ENCODE results near the gene RTL1.

RTL1 gene

GRCh38 chr14:100882026-100882967, 21.2 kb downstream of the RTL1 start:
- no peak for DNase-seq (ENCODE audit: low read depth in 2 of 2)

DNA sequence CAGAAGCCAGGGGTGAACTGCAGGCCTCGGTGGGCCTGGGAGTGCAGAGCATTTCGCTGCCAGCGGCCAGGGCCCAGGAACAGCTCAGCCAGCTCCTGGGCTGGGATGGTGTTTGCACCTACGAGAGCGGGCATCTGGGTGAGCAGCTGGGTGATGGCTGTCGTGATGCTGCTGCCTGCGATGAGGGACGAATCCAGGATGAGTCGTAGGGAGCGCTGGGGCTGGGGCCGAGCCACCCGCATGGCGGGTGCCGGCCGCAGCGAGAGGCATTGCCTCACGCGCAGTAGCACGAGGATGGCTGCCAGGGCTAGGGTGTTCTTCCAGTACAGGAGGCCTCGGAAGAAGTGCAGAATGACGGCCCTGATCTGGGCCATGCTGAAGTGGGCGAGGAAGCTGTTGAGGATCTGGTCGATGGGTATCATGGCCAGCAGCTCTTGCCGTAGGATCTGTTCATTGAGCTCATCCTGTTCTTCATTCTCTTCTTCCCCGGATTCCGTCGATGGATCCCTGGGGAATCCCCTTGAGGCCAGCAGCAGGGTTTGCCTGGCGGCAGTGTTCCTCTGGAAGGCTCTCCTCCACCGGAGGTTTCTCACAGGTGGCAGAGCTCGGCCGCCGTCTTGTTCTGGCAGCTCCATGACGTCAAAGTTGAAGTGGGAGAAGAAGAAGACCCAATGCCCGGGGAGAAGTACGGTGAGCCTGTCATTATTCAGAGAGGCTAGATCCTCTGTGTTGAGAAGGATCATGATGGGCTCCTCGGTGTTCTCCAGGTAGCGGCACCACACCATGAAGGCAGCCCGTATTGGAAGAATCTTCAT, 22.1 kb downstream of the RTL1 start:
- no peak for DNase-seq (ENCODE audit: low read depth in 2 of 2)

- no peak for DNase-seq (ENCODE audit: low read depth in 2 of 2)
Measured at GRCh38 chr14:100880271-100881101, 23.0 kb downstream of the RTL1 start.

- DNase-seq (ENCODE audit: low read depth in 2 of 2) = no peak
Measured at GRCh38 chr14:100879782-100880181, 23.7 kb downstream of the RTL1 start.

GRCh38 chr14:100879194-100879593, 24.3 kb downstream of the RTL1 start:
- no peak for DNase-seq (ENCODE audit: low read depth in 2 of 2)

GRCh38 chr14:100878271-100879146, 25.0 kb downstream of the RTL1 start:
- DNase-seq (ENCODE audit: low read depth in 2 of 2) = no peak

DNA sequence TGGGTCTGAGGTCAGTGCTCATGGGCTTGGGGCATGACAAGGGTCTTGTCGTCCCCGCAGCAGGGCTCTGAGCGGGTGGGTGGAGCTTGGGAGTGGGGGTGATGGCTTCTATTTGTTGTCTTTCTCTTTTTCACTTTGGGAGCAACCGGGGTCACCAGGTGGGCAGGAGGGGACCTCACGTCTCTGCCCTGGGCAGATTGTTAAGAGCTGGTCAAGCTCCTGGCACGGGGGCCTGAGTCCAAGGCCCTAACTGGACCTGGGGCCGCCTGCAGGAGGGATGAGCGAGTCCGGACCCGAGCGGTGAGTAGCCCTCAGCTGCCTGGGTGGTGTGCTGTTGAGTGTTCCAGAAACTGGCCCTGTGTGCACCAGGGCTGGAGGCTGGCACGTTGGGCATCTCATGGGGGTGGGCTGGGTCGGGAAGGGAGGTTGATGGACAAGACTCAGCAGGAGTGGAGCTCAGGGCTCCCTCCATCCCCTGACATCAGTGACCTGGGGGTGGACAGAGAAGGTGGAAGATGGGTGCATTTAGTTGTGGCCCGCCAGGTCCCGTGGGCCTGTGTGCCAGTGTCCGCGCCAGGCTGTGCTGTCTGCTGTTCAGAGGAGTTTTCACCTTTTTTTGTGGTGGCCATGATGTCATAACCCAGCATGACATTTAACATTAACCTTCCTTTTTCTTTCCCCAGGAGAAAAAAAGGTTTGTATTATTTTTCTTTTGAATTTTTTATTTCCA, 27.5 kb downstream of the RTL1 start:
- DNase-seq (ENCODE audit: low read depth in 2 of 2) = no peak

- no peak for DNase-seq (ENCODE audit: low read depth in 2 of 2)
Measured at GRCh38 chr14:100875126-100875525, 28.4 kb downstream of the RTL1 start.

- no peak for DNase-seq (ENCODE audit: low read depth in 2 of 2)
Measured at GRCh38 chr14:100874411-100875091, 29.0 kb downstream of the RTL1 start.

DNA sequence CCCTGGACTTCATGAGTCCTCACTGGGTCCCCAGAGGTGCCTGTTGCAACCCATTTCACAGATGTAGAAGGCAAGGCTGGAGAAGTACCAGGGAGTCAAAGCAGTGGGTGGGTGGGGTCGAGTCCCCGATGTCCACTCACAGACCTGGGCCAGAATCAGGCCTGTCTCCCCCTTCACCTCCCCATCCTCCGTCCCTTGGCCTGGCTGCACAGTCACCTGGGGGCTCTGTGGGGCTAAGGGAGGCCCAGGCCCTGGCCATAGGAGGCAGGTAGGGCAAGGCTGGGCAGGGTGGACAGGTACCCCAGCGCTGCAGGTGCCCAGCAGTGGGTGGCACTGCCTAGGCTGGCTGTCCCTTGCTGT, 29.5 kb downstream of the RTL1 start:
- DNase-seq (ENCODE audit: low read depth in 2 of 2) = no peak

GRCh38 chr14:100873096-100873482, 30.4 kb downstream of the RTL1 start:
- no peak for DNase-seq (ENCODE audit: low read depth in 2 of 2)

DNA sequence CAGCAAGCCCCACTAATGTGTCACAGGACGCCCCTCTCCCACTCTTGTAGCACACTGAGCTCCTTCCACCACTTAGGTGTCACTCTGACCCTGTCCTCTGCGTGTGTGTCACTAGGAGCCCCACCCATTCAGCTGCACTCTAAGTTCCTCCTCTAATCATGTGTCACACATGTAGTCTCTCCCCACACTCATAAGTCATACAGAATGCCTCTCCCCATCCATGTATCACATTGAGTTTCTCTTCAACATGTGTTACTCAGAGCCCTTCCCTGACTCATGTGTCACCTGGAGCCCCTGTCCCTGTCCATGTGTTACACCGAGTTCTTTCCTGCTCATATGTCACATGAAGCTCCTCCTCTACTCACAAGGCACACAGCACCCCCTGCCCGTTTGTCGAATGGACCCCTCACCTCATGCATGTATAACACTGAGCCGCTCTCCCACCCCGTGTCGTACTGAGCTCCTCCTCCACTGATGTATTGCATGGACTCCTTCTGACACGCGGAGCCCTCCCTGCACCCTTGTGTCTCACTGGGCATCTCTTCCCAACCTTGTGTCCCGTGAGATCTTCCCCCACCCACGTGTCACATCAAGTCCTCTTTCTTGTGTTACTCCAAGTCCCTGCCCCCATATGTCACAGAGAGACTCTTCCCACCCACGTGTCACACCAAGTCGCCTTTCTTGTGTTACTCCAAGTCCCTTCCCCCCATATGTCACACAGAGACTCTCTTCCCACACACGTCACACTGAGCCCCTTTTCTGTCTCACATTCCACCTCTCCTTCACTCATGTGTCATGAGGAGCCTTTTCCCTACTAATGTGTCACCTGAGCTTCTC, 31.0 kb downstream of the RTL1 start:
- no peak for DNase-seq (ENCODE audit: low read depth in 2 of 2)

GRCh38 chr14:100871234-100872186, 32.0 kb downstream of the RTL1 start:
- DNase-seq (ENCODE audit: low read depth in 2 of 2) = no peak

- DNase-seq (ENCODE audit: low read depth in 2 of 2) = no peak
Measured at GRCh38 chr14:100868621-100869370, 34.7 kb downstream of the RTL1 start.

DNA sequence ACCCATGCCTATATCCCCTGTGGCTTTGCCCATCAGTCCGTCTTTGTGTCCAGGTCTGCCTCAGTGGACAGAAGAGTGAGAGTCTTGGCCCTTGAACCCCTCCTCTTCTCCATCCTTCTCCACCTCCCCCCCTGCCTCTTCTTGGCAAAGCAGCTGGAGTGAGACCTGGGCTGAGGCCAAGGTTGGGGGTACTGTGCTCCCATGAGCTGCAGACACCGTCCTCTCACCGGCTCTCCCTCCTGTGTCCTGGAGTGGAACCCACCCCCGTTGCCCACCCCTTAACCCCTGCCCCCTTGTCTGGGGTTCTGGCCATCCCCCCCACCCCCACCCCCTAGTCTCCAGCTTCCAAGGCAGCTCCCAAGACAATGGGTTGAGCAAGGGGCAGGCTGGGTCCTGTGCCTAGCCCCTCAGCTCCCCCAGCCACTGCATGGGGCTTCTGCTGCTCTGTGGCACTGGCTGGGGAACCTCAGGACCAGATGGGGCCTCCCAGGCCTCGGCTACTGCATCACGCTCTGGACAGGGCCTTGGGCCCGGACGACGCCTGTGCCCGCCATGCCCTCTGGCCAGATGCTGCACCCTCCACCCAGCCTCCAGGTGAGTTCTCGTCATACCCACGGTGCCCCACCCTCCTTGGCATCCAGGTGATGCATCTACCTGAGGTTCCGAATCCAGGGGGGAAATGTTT, 35.7 kb downstream of the RTL1 start:
- no peak for DNase-seq (ENCODE audit: low read depth in 2 of 2)
